Fibroblast of gingiva (primary cell): ENCODE data around the gene STEAP1B.
"Not testable (repeated sequence)": the region's sequence is repeated elsewhere in the genome, so short reads cannot be mapped to it uniquely, and the experiment has no call there.

Experiments used
- DNase-seq: peaks from one replicate; pipeline ENCODE4 v3.0.0-alpha.2; 2011; ENCODE audit warnings: low read depth

Gene STEAP1B

GRCh38 chr7:22496912-22497311, 3.1 kb downstream of the STEAP1B start:
- DNase-seq, result peak; percentile 77

- not testable (repeated sequence) for DNase-seq
Measured at GRCh38 chr7:22496296-22496888, 3.6 kb downstream of the STEAP1B start.

GRCh38 chr7:22493160-22493925, 6.6 kb downstream of the STEAP1B start:
- not testable (repeated sequence) for DNase-seq

- peak; percentile 60 for DNase-seq
Measured at GRCh38 chr7:22488643-22489462, 11.1 kb downstream of the STEAP1B start.

- no peak for DNase-seq
Measured at GRCh38 chr7:22487978-22488642, 11.9 kb downstream of the STEAP1B start.

- no peak for DNase-seq
Measured at GRCh38 chr7:22486597-22486996, 13.4 kb downstream of the STEAP1B start.

- peak; percentile 12 for DNase-seq
Measured at GRCh38 chr7:22485189-22485588, 14.8 kb downstream of the STEAP1B start.

GRCh38 chr7:22482503-22482902, 17.5 kb downstream of the STEAP1B start:
- DNase-seq, result peak; percentile 4

GRCh38 chr7:22481726-22482125, 18.3 kb downstream of the STEAP1B start:
- peak; percentile 57 for DNase-seq

GRCh38 chr7:22480523-22481075, 19.4 kb downstream of the STEAP1B start:
- DNase-seq, result no peak

GRCh38 chr7:22477876-22478450, 22.0 kb downstream of the STEAP1B start:
- no peak for DNase-seq

GRCh38 chr7:22477262-22477661, 22.7 kb downstream of the STEAP1B start:
- no peak for DNase-seq

GRCh38 chr7:22476824-22477223, 23.2 kb downstream of the STEAP1B start:
- DNase-seq, result no peak

- no peak for DNase-seq
Measured at GRCh38 chr7:22474645-22475044, 25.3 kb downstream of the STEAP1B start.

GRCh38 chr7:22470981-22471380, 29.0 kb downstream of the STEAP1B start:
- no peak for DNase-seq

GRCh38 chr7:22469371-22470143, 30.4 kb downstream of the STEAP1B start:
- DNase-seq, result no peak

- no peak for DNase-seq
Measured at GRCh38 chr7:22468609-22469008, 31.4 kb downstream of the STEAP1B start.

GRCh38 chr7:22464299-22464698, 35.7 kb downstream of the STEAP1B start:
- no peak for DNase-seq

- no peak for DNase-seq
Measured at GRCh38 chr7:22460363-22460988, 39.5 kb downstream of the STEAP1B start.

- DNase-seq, result no peak
Measured at GRCh38 chr7:22457471-22457870, 42.5 kb downstream of the STEAP1B start.
